Spleen (tissue), 11 donors: ENCODE data around the gene PCSK6. TPM values are rescaled to one million over a fixed set of nuclear protein-coding genes. Genes with fewer than 3 reads are reported as not detected.

Experiments used
- DNase-seq: peaks from one replicate; pipeline ENCODE4 v3.0.0-alpha.2; 2020
- H3K27ac ChIP-seq, 8 donors: fragments of 200-600 bp; sonication (generic) in 7 of 8; 1 replicate in 4 of 8; 2 replicates in 4 of 8; pipeline versions ENCODE4 v1.5.0 to v1.8.0; 2016 to 2021; ENCODE audit warnings: inconsistent platforms in 4 of 8, mild to moderate bottlenecking in 4 of 8, moderate library complexity in 1 of 8
- H3K27me3 ChIP-seq, 7 donors: fragments of 200-600 bp; sonication (generic) in 6 of 7; replicated peaks in 1 of 7; 1 replicate in 4 of 7; 2 replicates in 3 of 7; pipeline versions ENCODE4 v1.5.0 to v1.8.0; 2016 to 2021; ENCODE audit warnings: inconsistent platforms in 3 of 7, mild to moderate bottlenecking in 1 of 7
- H3K36me3 ChIP-seq, 6 donors: fragments of 200-600 bp; sonication (generic) in 5 of 6; 1 replicate in 4 of 6; 2 replicates in 2 of 6; pipeline versions ENCODE4 v1.5.0 to v1.8.0; 2016 to 2021; ENCODE audit warnings: inconsistent platforms in 2 of 6
- H3K4me1 ChIP-seq, 6 donors: fragments of 200-600 bp; sonication (generic) in 5 of 6; 1 replicate in 3 of 6; 2 replicates in 3 of 6; pipeline versions ENCODE4 v1.5.0 to v1.8.0; 2016 to 2021; ENCODE audit warnings: inconsistent platforms in 3 of 6
- H3K4me3 ChIP-seq, 8 donors: fragments of 200-600 bp; sonication (generic) in 7 of 8; 1 replicate in 4 of 8; 2 replicates in 4 of 8; pipeline versions ENCODE4 v1.5.0 to v1.8.0; 2016 to 2021; ENCODE audit warnings: inconsistent platforms in 4 of 8, mild to moderate bottlenecking in 4 of 8, moderate library complexity in 2 of 8
- H3K9me3 ChIP-seq, 8 donors: fragments of 200-600 bp; sonication (generic) in 7 of 8; 1 replicate in 4 of 8; 2 replicates in 4 of 8; pipeline versions ENCODE4 v1.5.0 to v1.8.0; 2016 to 2021; ENCODE audit warnings: inconsistent platforms in 4 of 8
- POLR2A ChIP-seq, 3 donors: fragments of 450-650 bp; IDR thresholded peaks; one replicate each; pipeline ENCODE4 v1.5.1; 2017; ENCODE audit warnings: antibody characterized with exemption in 3 of 3, mild to moderate bottlenecking in 1 of 3
- POLR2AphosphoS5 ChIP-seq, 3 donors: sonication (generic); formaldehyde crosslinking; IDR thresholded peaks; one replicate each; pipeline ENCODE4 v1.5.1; 2017; ENCODE audit warnings: antibody characterized with exemption in 3 of 3
- WGBS, 5 donors: extraction: QIAGEN DNeasy Blood & Tissue Kit in 3 of 5; methylation state at CpG; one replicate each; pipeline versions ENCODE4 v1.1.5 to v1.1.7; 2013 to 2018; 5-methylcytosine and 5-hydroxymethylcytosine counted together
- intact Hi-C: fragments of 100-400 bp; cut with DNase I; formaldehyde crosslinking; loops from one replicate; pipeline ENCODE4 v1.15.0; 2023; ENCODE audit warnings: low total_unique reads
- polyA plus RNA-seq, 3 donors: library from polyadenylated mRNA; stranded (reverse); fragments of 200-250 nt; gene quantifications; one replicate each; pipeline ENCODE4 v1.2.1, GENCODE V29; 2013
- total RNA-seq, 7 donors: library from RNA; depleted of rRNA in 3 of 7; stranded (reverse); fragments of >200 nt in 3 of 7; fragmentation: NEBNext Ultra II Directional in 4 of 7; extraction: Animal tissue kit (Norgen Biotek cat#: 25700) in 4 of 7; gene quantifications; one replicate each; pipeline versions ENCODE4 v1.1.0 to v1.2.1, GENCODE V29; 2016 to 2021
- TF ChIP-seq, protein P1 (sequence below), 11 experiments: fragments of 200-600 bp in 7 of 11; fragments of 450-650 bp in 4 of 11; sonication (generic) in 4 of 11; IDR thresholded peaks in 8 of 11; conservative IDR thresholded peaks in 3 of 11; 1 replicate in 7 of 11; 2 replicates in 4 of 11; pipeline versions ENCODE4 v1.4.0 to v1.8.0; 2016 to 2021; ENCODE audit warnings: antibody characterized with exemption in 11 of 11, inconsistent platforms in 4 of 11, mild to moderate bottlenecking in 1 of 11
- donor health status: healthy with polysubstance abuse.
- donor health status: DM: no; HTN: no; CAD: no; lungs with moderate emphysema.
- donor health status: DM: no; HTN: no; CAD: no.
- donor health status: Bipolar disorder and iron deficiency.
- donor health status: healthy.
- donor health status: DM: no; HTN: no; CAD: no.
- donor health status: DM: yes; HTN: yes; CAD: no.

PCSK6 gene
- total and polyA plus RNA-seq, 10 donors, result 10.0 to 403 (median 252) TPM

DNA sequence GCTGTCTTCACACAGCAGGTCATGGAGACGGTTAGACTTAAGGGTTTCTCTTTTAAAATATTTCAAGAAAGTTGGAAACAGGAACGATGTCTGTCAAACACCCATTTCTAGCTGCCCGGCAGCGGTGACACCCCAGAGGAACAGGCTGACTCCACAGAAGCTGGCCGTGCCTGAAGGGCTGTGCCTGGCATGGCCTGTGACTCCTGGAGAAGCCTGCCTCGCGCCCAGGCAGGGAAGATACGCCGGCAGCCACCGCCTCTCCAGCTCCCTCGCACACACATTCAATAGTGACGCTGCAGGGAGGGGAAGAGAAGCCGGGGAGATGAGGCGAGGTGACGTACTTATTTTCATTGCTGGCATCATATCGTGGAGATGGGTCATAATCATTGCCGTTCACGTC, 59.9 kb downstream of the PCSK6 start:
- H3K9me3 ChIP-seq, result no peaks in the 10 kb centered on the region
- intact Hi-C loops, result no loop called here
- no peak for DNase-seq
- peaks cover 0 to 77% (median 2%) of the 10 kb centered on the region in 6 donors for H3K36me3 ChIP-seq
- no peak overlapping the region for H3K4me3 ChIP-seq
- no peak for TF ChIP-seq POLR2A (IDR thresholded peaks at IDR 0.05)
- TF ChIP-seq POLR2AphosphoS5 (IDR thresholded peaks at IDR 0.05), result no peak
- TF ChIP-seq, protein P1, sequence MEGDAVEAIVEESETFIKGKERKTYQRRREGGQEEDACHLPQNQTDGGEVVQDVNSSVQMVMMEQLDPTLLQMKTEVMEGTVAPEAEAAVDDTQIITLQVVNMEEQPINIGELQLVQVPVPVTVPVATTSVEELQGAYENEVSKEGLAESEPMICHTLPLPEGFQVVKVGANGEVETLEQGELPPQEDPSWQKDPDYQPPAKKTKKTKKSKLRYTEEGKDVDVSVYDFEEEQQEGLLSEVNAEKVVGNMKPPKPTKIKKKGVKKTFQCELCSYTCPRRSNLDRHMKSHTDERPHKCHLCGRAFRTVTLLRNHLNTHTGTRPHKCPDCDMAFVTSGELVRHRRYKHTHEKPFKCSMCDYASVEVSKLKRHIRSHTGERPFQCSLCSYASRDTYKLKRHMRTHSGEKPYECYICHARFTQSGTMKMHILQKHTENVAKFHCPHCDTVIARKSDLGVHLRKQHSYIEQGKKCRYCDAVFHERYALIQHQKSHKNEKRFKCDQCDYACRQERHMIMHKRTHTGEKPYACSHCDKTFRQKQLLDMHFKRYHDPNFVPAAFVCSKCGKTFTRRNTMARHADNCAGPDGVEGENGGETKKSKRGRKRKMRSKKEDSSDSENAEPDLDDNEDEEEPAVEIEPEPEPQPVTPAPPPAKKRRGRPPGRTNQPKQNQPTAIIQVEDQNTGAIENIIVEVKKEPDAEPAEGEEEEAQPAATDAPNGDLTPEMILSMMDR (IDR thresholded peaks at IDR 0.05 in 8 of 11, conservative IDR thresholded peaks at IDR 0.05 in 3 of 11), result no peak
- WGBS, 5 donors, result 86 to 90% (median 88%) methylated on average over 18 of the region's 18 CpGs
- no peaks in the 10 kb centered on the region for H3K27me3 ChIP-seq
- no peak overlapping the region for H3K27ac ChIP-seq
- H3K4me1 ChIP-seq, result peaks cover 0 to 24% (median 6%) of the 10 kb centered on the region in 6 donors

DNA sequence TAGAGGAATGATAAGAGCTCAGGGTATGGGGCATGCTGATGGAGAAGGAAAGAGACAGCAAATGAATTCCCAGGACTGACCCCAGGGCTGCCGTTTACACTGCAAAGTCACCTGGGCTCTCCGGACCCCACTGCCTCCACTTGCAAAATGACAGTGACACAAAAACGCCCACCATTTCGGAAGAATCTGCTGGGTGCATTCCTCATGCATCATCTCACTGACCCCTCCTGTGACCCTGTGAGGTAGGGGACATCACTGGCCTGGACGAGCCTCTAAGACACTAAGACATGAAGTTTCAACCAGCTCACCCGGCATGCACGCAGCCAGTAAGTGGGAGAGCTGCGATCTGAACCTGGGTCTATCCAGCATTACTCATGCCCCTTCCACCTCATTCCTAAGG, 60.3 kb downstream of the PCSK6 start:
- no peak for DNase-seq
- intact Hi-C loops, result no loop called here
- H3K4me3 ChIP-seq, result no peak overlapping the region
- 83 to 91% (median 85%) methylated on average over 8 of the region's 8 CpGs for whole genome bisulfite sequencing, 5 donors
- H3K4me1 ChIP-seq, result peaks cover 0 to 24% (median 6%) of the 10 kb centered on the region in 6 donors
- H3K36me3 ChIP-seq, result peaks cover 0 to 72% (median 2%) of the 10 kb centered on the region in 6 donors
- peak overlapping the region in 1 of 8 donors; percentile 8 for H3K27ac ChIP-seq
- TF ChIP-seq, protein P1 (IDR thresholded peaks at IDR 0.05 in 8 of 11, conservative IDR thresholded peaks at IDR 0.05 in 3 of 11), result no peak
- no peak for TF ChIP-seq POLR2AphosphoS5 (IDR thresholded peaks at IDR 0.05)
- TF ChIP-seq POLR2A (IDR thresholded peaks at IDR 0.05), result no peak
- no peaks in the 10 kb centered on the region for H3K9me3 ChIP-seq
- no peaks in the 10 kb centered on the region for H3K27me3 ChIP-seq

DNA sequence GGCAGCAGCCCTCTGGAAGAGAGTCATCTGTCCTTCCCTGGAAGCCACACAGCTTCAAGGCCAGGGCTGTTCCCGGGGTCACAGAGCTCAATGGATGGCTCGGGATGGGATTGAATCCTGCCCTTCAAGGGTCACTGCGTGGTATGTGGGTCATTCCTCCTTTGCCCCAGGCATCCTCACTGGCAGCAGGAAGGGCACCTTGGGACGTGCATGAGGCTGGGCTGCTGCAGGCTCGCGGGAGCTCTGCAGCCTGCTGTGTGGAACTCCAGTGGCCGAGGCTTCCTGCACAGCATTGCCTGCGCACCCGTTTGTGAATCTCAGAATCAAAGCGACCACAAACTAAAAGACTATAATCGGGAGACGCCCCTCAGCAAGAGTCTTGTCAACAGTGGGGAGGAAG, 60.7 kb downstream of the PCSK6 start:
- peaks cover 0 to 76% (median 2%) of the 10 kb centered on the region in 6 donors for H3K36me3 ChIP-seq
- intact Hi-C loops, result no loop called here
- peak; percentile 68 for DNase-seq
- WGBS, 5 donors, result 59 to 73% (median 70%) methylated on average over 10 to 12 of the region's 12 CpGs
- peaks cover 0 to 20% (median 6%) of the 10 kb centered on the region in 6 donors for H3K4me1 ChIP-seq
- peak in 2 of 3 donors; percentile 31 to 38 for TF ChIP-seq POLR2AphosphoS5 (IDR thresholded peaks at IDR 0.05)
- TF ChIP-seq, protein P1 (IDR thresholded peaks at IDR 0.05 in 8 of 11, conservative IDR thresholded peaks at IDR 0.05 in 3 of 11), result no peak
- no peak for TF ChIP-seq POLR2A (IDR thresholded peaks at IDR 0.05)
- no peak overlapping the region for H3K4me3 ChIP-seq
- no peaks in the 10 kb centered on the region for H3K9me3 ChIP-seq
- no peaks in the 10 kb centered on the region for H3K27me3 ChIP-seq
- peak overlapping the region in 2 of 8 donors; percentile 8 to 38 for H3K27ac ChIP-seq

DNA sequence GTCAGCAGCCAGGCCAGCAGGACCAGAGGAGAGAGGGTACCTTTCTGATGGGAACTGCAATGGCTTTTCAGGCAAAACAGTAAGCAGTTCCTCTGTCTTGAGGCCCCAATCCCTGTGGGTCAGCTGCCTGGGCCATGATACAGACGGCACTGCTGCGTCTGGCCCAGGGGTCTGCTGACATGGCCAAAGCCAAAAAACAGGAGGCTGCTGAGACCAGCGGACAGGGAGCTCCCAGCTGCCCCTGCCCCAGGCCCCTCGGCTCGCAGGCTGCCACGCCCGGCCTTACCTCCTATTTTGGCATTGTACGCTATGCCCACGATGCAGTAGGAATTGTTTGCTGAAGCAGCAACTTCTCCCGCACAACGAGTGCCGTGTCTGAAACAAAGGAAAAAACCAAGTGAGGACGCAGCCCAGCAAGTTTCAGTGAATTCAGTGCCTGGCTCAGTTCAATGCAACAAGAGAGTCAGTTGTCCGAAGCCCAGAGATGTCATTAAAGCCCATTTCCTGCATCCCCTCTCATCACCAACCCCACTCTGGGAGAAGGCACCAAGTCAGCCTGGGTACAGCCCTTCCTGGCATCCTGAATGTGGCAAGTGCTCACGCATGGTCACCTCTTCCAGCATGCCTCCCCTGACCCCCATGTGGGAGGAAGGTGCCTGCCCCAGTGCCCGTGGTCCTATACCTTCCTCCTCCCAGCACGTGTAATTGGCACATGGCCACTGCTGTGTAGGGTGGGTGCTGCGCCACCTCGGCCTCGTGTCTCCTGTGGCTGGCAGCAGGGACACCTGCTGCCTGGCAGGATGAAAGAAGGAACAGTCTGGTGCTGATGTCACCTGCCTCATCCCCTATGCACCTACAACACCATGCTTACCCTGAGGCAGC, 61.7 kb downstream of the PCSK6 start:
- H3K27me3 ChIP-seq, result no peaks in the 10 kb centered on the region
- H3K27ac ChIP-seq, result peak overlapping the region in 3 of 8 donors; percentile 7 to 38 (median 15)
- peak; percentile 63 for DNase-seq
- H3K4me1 ChIP-seq, result peaks cover 0 to 18% (median 6%) of the 10 kb centered on the region in 6 donors
- intact Hi-C loops, result no loop called here
- H3K9me3 ChIP-seq, result no peaks in the 10 kb centered on the region
- H3K36me3 ChIP-seq, result peaks cover 0 to 83% (median 2%) of the 10 kb centered on the region in 6 donors
- 80 to 89% (median 81%) methylated on average over 19 to 20 of the region's 20 CpGs for WGBS, 5 donors
- TF ChIP-seq POLR2AphosphoS5 (IDR thresholded peaks at IDR 0.05), result peak in 2 of 3 donors; percentile 13 to 17
- TF ChIP-seq, protein P1 (IDR thresholded peaks at IDR 0.05 in 8 of 11, conservative IDR thresholded peaks at IDR 0.05 in 3 of 11), result no peak
- H3K4me3 ChIP-seq, result no peak overlapping the region
